Upper lobe of left lung (tissue), 4 donors: ENCODE data around the gene SCN4B.

ENCODE experiments used
- EP300 ChIP-seq, 4 donors: sonication (generic); formaldehyde crosslinking; IDR thresholded peaks; one replicate each; pipeline ENCODE4 v1.5.1; 2017; ENCODE audit warnings: antibody characterized with exemption in 4 of 4, control low read depth in 2 of 4
- POLR2A ChIP-seq, 4 donors: fragments of 450-650 bp; IDR thresholded peaks; one replicate each; pipeline ENCODE4 v1.5.1; 2016 to 2017; ENCODE audit warnings: antibody characterized with exemption in 4 of 4, mild to moderate bottlenecking in 2 of 4
- POLR2AphosphoS5 ChIP-seq, 2 donors: sonication (generic); formaldehyde crosslinking; IDR thresholded peaks; one replicate each; pipeline ENCODE4 v1.5.1; 2017; ENCODE audit warnings: antibody characterized with exemption in 2 of 2
- TF ChIP-seq, protein P1 (sequence below), 6 experiments: fragments of 450-650 bp in 4 of 6; fragments of 200-600 bp in 2 of 6; sonication (generic) in 2 of 6; IDR thresholded peaks; one replicate each; pipeline ENCODE4 v1.5.1; 2016 to 2019; ENCODE audit warnings: antibody characterized with exemption in 6 of 6

DNA sequence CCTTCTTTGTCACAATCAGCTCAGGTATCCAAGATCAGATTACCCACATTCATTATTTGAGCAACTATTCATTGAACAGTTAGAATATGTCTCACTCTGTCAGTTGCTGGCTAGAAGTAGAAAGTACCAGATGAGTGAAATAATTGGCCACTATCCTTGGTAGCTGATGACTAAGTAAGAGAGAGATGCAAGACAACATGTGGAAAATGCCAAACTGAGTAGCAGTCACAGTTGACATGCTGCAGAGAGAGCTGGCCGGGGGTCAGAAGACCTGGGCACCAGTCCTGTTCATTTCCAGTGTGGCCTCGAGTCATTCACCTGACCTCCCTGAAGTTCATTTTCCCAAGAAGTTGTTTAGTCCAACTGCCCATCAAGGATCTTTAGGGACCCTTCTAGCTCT is 43.4 kb downstream of the SCN4B start:
- TF ChIP-seq, protein P1, sequence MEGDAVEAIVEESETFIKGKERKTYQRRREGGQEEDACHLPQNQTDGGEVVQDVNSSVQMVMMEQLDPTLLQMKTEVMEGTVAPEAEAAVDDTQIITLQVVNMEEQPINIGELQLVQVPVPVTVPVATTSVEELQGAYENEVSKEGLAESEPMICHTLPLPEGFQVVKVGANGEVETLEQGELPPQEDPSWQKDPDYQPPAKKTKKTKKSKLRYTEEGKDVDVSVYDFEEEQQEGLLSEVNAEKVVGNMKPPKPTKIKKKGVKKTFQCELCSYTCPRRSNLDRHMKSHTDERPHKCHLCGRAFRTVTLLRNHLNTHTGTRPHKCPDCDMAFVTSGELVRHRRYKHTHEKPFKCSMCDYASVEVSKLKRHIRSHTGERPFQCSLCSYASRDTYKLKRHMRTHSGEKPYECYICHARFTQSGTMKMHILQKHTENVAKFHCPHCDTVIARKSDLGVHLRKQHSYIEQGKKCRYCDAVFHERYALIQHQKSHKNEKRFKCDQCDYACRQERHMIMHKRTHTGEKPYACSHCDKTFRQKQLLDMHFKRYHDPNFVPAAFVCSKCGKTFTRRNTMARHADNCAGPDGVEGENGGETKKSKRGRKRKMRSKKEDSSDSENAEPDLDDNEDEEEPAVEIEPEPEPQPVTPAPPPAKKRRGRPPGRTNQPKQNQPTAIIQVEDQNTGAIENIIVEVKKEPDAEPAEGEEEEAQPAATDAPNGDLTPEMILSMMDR (IDR thresholded peaks at IDR 0.05), result no peak
- TF ChIP-seq POLR2AphosphoS5 (IDR thresholded peaks at IDR 0.05), result no peak
- TF ChIP-seq EP300 (IDR thresholded peaks at IDR 0.05), result no peak
- TF ChIP-seq POLR2A (IDR thresholded peaks at IDR 0.05), result no peak
